ENCODE data around the gene GRK5.
"Not testable (repeated sequence)": the region's sequence is repeated elsewhere in the genome, so short reads cannot be mapped to it uniquely, and the experiment has no call there.

Gene GRK5

DNA sequence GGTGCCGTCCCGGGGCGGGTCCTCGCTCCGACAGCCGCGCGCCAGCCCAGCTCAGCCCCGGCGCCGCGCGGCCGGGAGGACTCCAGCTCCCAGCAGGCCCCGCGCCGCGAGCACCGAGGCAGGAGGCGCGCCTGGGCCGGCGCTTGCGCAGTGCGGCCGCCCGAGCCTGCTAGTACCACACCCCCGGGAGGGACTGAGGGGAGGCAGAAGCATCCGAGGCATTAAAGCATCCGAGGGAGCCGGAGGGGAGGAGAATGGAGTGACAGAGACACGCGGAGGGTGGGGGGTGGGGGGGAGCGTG is at the start of gene GRK5:
GRK5 (plus strand) TSS at position 206 of the 301 bp plus-strand sequence. CDS start 347 bp downstream, outside the sequence.
- peak; percentile 93 to 97 for DNase-seq

DNA sequence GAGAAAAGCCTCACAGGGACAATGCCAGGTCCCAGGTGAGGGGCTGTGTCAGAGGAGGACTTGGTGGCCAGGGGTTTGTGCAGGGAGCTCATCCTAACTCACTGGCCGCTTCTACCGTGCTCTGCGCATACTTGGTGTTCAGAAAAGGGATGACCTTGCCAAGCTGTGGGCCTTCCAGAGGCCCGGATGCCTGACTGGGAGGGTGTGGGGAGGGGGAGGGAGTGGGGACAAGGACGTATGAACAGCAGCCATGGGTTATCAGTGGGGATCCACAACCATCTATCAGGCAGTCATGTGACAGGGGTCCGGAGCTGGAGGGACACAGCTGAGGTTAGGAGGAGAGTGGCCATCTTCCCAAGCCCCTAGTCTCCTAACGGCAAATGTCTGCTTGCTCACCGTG is 48.0 kb upstream of the GRK5 start:
- no peak for DNase-seq

DNA sequence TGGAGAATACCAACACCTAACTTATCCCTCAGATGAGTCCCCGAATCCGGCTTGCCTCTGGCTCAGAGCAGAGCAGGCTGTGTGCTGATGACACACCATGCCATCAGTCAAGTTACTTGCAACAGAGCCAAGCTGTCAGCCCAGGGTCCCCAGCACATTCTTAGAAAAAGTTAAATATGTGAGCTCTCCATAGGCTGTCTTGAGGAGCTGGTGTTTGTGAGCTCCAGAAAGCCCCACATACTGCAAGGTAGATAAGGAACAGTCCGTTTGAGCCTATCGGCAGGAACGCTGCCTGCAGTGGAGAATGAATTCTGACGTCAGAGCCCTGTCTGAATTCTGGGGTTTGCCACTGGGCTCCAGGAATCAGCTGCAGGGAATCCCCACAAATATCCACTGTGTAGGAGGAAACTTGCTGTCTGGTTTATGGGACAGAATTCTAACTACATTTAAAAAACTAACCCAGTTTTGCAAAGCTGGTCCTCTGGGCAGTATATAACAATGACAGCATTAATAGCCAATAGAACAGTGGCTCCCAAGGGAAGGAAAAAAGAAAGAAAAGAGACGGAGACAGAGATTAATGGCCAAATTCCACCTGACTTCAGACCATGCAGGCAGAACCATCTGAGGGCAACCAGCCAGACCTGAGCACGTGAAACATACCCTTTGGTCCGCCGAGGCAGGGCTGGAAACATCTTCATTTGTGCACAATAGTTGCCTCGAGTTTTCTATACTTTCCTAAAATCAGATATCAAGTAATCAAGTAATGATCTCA is 45.5 kb upstream of the GRK5 start:
- no peak for DNase-seq

GRCh38 chr10:119162452-119163092 is 44.8 kb upstream of the GRK5 start:
- no peak for DNase-seq

DNA sequence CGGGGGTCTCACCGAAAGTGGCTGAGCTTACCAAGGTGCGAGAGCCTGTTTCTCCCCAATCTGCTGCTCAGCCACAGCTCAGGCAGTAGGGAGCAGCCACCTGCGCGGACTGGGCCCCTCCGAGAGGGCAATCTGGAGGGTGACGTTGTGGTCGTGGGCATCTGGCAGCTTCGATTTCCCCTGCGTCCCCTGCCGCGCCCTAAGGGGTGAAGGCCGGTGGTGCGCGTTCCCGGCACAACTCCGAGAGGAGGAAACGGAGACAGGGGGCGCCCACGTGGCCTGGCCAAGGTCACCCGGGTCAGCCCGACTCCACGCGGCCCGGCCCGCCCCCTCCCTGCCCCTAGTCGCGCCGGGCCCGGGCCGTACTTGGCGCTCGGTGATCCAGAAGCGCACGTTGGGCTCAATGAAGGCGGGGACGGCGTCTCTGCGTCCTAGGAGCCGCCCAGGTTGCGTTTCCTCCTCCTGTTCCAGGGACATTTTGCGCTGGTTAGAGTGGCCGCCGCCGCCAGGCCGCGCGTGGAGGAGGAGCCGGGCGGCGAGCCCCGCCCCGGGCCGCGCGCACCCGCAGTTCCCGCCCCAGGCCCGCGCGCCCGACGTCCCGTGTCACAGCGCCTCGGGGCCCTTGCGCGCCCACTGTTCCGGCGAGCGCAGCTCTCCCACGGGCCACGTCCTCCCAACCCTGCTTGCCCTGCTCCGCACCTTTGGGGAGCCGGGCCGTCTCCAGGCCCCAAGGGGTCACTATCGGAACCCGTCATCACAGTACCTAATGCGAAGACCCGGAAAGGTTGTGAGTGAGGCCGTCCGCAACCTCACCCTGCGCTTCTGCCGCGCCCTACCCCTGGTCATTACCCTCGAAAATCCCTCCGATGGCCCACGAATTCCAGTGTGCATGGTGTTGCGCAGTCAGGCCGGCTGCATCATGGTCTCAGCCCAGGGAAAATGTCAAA is 41.9 kb upstream of the GRK5 start, which contains the start of gene SFXN4:
SFXN4 (minus strand) TSS at position 544 of the 947 bp plus-strand sequence; CDS start at position 477, 67 bp downstream.
- DNase-seq, result peak; percentile 73 to 81

GRCh38 chr10:119166118-119166500 is 41.3 kb upstream of the GRK5 start:
- no peak for DNase-seq

- no peak for DNase-seq
Observed at GRCh38 chr10:119166564-119166963, 40.8 kb upstream of the GRK5 start.

DNA sequence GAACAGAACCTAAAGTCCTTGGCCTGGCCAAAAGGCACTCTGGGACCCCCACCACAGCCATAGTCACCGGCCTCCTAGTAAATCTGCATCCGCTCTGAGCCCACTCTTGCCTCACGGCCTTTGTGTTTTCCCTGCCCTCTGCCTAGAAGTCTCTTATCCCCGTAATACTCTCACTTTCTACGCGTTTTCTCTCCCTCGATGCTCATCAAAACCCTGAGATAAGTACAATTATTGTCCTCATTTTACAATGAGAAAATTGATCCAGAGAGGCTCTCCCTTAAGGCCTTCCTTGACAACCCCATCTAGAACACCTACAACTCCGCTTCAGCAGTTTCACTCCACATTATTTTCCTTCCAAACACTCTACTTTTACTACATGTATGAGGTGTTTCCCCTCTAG is 40.3 kb upstream of the GRK5 start:
- DNase-seq, result no peak

DNA sequence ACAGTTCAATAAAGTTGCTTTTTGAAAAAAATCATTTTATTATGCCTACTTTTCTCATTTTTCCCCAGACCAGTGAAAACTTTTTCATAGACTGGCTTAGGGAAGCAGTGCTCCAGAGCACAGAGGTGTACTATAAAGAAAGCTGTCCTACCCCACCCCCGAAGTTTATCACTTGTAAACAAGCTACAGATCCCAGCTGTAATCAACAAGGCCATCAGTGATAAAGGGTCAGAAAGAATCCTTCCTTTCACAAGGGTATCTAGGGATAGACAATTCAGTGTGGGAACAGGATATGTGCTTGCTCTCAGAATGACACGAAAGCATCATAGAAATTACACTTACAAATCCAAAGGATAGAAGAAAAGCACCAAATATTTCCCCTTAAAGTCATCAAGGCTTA is 33.3 kb upstream of the GRK5 start:
- DNase-seq, result no peak

GRCh38 chr10:119176166-119176565 is 31.2 kb upstream of the GRK5 start:
- DNase-seq, result no peak

DNA sequence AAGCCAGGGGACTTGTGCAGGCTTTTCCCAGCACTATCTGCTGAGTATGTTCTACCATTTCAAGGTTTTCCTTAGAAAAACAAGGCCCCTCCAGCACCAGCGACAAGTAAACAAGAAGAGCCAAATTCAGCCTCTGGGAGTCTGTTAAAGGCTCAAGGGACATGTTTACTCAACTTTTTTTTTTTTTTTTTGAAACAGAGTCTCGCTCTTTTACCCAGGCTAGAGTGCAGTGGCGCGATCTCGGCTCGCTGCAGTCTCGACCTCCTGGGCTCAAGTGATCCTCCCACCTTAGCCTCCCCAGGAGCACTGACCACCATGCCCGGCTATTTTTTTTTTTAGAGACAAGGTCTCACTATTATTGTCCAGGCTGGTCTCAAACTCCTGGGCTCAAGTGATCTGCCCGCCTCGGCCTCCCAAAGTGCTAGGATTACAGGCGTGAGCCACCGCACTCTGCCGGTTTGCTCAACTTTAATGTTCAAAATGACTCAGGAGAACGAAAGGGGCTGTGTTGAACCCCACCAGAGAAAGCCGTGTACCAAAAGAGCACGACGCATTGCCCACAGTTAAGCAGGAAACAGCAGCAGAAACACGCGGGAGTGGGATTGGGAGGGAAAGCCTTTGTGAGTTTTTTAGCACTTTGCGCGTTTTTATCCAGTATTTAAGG is 29.5 kb upstream of the GRK5 start:
- peak in 1 of 2 experiments; percentile 32 for DNase-seq

- peak; percentile 92 to 96 for DNase-seq
Observed at GRCh38 chr10:119178372-119179119, 28.8 kb upstream of the GRK5 start, which contains the start of gene PRDX3. PRDX3 (minus strand) TSS chr10:119178812; CDS start chr10:119178790, 22 bp downstream.

GRCh38 chr10:119180850-119181400 is 26.4 kb upstream of the GRK5 start:
- not testable (repeated sequence) for DNase-seq

GRCh38 chr10:119183664-119184412 is 23.5 kb upstream of the GRK5 start:
- DNase-seq, result no peak

GRCh38 chr10:119189811-119190282 is 17.5 kb upstream of the GRK5 start:
- no peak for DNase-seq

DNA sequence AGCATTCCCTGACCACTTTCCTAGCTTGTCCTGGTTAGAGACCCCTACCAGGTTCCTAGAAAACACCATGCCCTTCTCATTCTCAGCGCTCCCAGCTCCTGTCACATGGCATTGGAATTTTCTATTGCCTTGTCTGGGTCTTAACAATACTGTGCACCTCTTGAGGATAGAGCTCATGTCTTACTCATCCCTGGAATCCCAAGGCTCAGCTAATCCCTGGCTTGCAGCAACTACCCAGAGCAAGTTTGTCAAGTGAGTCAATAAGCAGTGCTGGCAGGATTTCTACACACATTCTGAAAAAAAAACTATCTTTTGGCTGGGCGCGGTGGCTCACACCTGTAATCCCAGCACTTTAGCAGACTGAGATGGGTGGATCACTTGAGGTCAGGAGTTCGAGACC is 17.0 kb upstream of the GRK5 start:
- DNase-seq, result no peak

GRCh38 chr10:119190954-119191785 is 16.2 kb upstream of the GRK5 start:
- DNase-seq, result no peak

- DNase-seq, result peak in 1 of 2 experiments; percentile 54
Observed at GRCh38 chr10:119191881-119192280, 15.5 kb upstream of the GRK5 start.

- no peak for DNase-seq
Observed at GRCh38 chr10:119197921-119198320, 9.4 kb upstream of the GRK5 start.

GRCh38 chr10:119198438-119198837 is 8.9 kb upstream of the GRK5 start:
- no peak for DNase-seq

Data from stimulated activated CD4-positive, alpha-beta T cell treated with anti-CD3 and anti-CD28 coated beads, Interleukin-4, amount 100 ng/mL, for 4 hours (primary cell).